Endothelial cell of umbilical vein (primary cell): Measurements from ENCODE around the gene MATN4. TPM values are rescaled to one million over a fixed set of nuclear protein-coding genes. Genes with fewer than 3 reads are reported as not detected.

Experiments used
- BruUV-seq: library from RNA; stranded (reverse); fragments of 400-500 nt; replicated peaks from 2 replicates; lab custom pipeline; 2021; lab: Mats Ljungman, UMichigan
- CTCF ChIA-PET: fragments of 300-600, 350-600 bp; sonication (Branson Sonifier 250); formaldehyde crosslinking; loops from one replicate; lab custom pipeline; 2021; ENCODE audit warnings: antibody characterized with exemption, inconsistent platforms; lab: Charles Lee
- POLR2A ChIA-PET: fragments of 300-600, 350-600 bp; sonication (Branson Sonifier 250); formaldehyde crosslinking; loops from one replicate; lab custom pipeline; 2021; ENCODE audit warnings: antibody characterized with exemption, inconsistent platforms; lab: Charles Lee
- DNase-seq: peaks from one replicate; pipeline ENCODE4 v3.0.0-alpha.2; 2011; ENCODE audit warnings: low read depth, low spot score
- FAIRE-seq: peaks from 2 replicates; lab custom pipeline; 2011; peaks lifted over from hg19 to GRCh38; lab: Jason Lieb, UNC
- H2AFZ ChIP-seq: 2 replicates; pipeline ENCODE4 v1.6.0; 2012; ENCODE audit warnings: low read depth, low read length, control low read depth, inconsistent platforms
- H3K27ac ChIP-seq: 2 replicates; pipeline ENCODE4 v1.5.1; 2011; ENCODE audit warnings: low read depth, mild to moderate bottlenecking, control low read depth, low read length, moderate library complexity; ENCODE audit not compliant: insufficient read depth
- H3K27me3 ChIP-seq, 2 experiments: 2 replicates each; pipeline versions ENCODE4 v1.6.0 to v1.6.1; 2011; ENCODE audit warnings: low read length in 2 of 2, mixed read lengths in 1 of 2; ENCODE audit not compliant: control insufficient read depth in 2 of 2, insufficient read depth in 2 of 2
- H3K36me3 ChIP-seq, 2 experiments: 2 replicates in 1 of 2; 3 replicates in 1 of 2; pipeline ENCODE4 v1.5.1; 2011; ENCODE audit warnings: low read length in 2 of 2, mild to moderate bottlenecking in 1 of 2, moderate library complexity in 1 of 2; ENCODE audit not compliant: control insufficient read depth in 2 of 2, insufficient read depth in 2 of 2; ENCODE audit errors: extremely low read depth in 1 of 2
- H3K4me1 ChIP-seq: 3 replicates; pipeline ENCODE4 v1.5.1; 2011; ENCODE audit warnings: mild to moderate bottlenecking, low read length; ENCODE audit not compliant: control insufficient read depth, insufficient read depth; ENCODE audit errors: extremely low read depth
- H3K4me2 ChIP-seq: 2 replicates; pipeline ENCODE4 v1.6.1; 2011; ENCODE audit warnings: low read length, control low read depth, mixed read lengths; ENCODE audit not compliant: insufficient read depth
- H3K4me3 ChIP-seq, 3 experiments: fragments of 200-600 bp in 1 of 3; sonication (generic), shearing (Covaris generic) in 1 of 3; replicated peaks in 1 of 3; 2 replicates each; pipeline ENCODE4 v1.5.1; 2011 to 2016; ENCODE audit warnings: control low read depth in 3 of 3, low read length in 3 of 3, mild to moderate bottlenecking in 2 of 3, inconsistent platforms in 1 of 3, low read depth in 1 of 3, moderate library complexity in 1 of 3; ENCODE audit not compliant: insufficient read depth in 1 of 3
- H3K79me2 ChIP-seq: 2 replicates; pipeline ENCODE4 v1.6.0; 2012; ENCODE audit warnings: low read length, inconsistent platforms; ENCODE audit not compliant: control insufficient read depth, insufficient read depth
- H3K9ac ChIP-seq: replicated peaks from 2 replicates; pipeline ENCODE3; 2011; ENCODE audit warnings: low read length, control low read depth; ENCODE audit not compliant: insufficient read depth; ENCODE audit errors: extremely low read depth
- H3K9me1 ChIP-seq: replicated peaks from 3 replicates; pipeline ENCODE4 v1.6.0; 2011; ENCODE audit warnings: mild to moderate bottlenecking, low read length; ENCODE audit not compliant: control insufficient read depth, insufficient read depth; ENCODE audit errors: extremely low read depth
- H3K9me3 ChIP-seq: replicated peaks from 2 replicates; pipeline ENCODE4 v1.5.1; 2012; ENCODE audit warnings: low read length, inconsistent platforms; ENCODE audit not compliant: control insufficient read depth, insufficient read depth
- H4K20me1 ChIP-seq: replicated peaks from 2 replicates; pipeline ENCODE3; 2011; ENCODE audit warnings: mild to moderate bottlenecking, low read length; ENCODE audit not compliant: control insufficient read depth, insufficient read depth; ENCODE audit errors: extremely low read depth
- EZH2 ChIP-seq: IDR thresholded peaks from 2 replicates; pipeline ENCODE4 v1.6.1; 2012; ENCODE audit warnings: borderline replicate concordance, low read depth, mild to moderate bottlenecking, moderate library complexity, low read length, inconsistent platforms; ENCODE audit not compliant: severe bottlenecking
- FOS ChIP-seq: IDR thresholded peaks from 2 replicates; pipeline ENCODE4 v1.6.1; 2011; ENCODE audit warnings: mild to moderate bottlenecking, low read length, moderate library complexity, borderline replicate concordance; ENCODE audit not compliant: insufficient read depth
- GATA2 ChIP-seq: IDR thresholded peaks from 2 replicates; pipeline ENCODE4 v1.7.0; 2011; ENCODE audit warnings: low read depth, mild to moderate bottlenecking, moderate library complexity, mixed read lengths, low read length; ENCODE audit not compliant: insufficient read length, insufficient read depth
- JUN ChIP-seq: IDR thresholded peaks from 2 replicates; pipeline ENCODE4 v1.6.1; 2011; ENCODE audit warnings: borderline replicate concordance, low read depth; ENCODE audit not compliant: insufficient read length, insufficient read depth
- MYC ChIP-seq: IDR thresholded peaks from one replicate; pipeline ENCODE4 v1.6.1; 2011; ENCODE audit warnings: mild to moderate bottlenecking, low read depth, low read length
- POLR2A ChIP-seq: IDR thresholded peaks from 2 replicates; pipeline ENCODE4 v1.6.1; 2012; ENCODE audit warnings: low read depth, mild to moderate bottlenecking, control low read depth, low read length
- POLR2AphosphoS5 ChIP-seq: IDR thresholded peaks from 2 replicates; pipeline ENCODE4 v1.6.1; 2012; ENCODE audit warnings: low read depth, mild to moderate bottlenecking, control low read depth, low read length, moderate library complexity; ENCODE audit not compliant: insufficient read depth
- dilution Hi-C: fragments of 300-500 bp; cut with MboI; formaldehyde crosslinking; loops from one replicate; pipeline ENCODE4 v1.15.0; 2019; ENCODE audit warnings: low sequenced_read_pairs; ENCODE audit not compliant: extremely low pct_ligation_motif_present
- intact Hi-C: fragments of 100-400 bp; cut with micrococcal nuclease; formaldehyde crosslinking; loops from one replicate; pipeline ENCODE4 v1.10.0; 2022
- polyA plus RNA-seq, 4 experiments: library from polyadenylated mRNA; depleted of rRNA in 3 of 4; stranded (reverse) in 3 of 4; unstranded in 1 of 4; fragments of >200 nt; gene quantifications; 2 replicates each; pipeline versions ENCODE4 v1.2.1 to v1.2.3, GENCODE V29; 2011 to 2012; ENCODE audit warnings: missing spikeins in 1 of 4
- total RNA-seq: library from RNA; stranded (reverse); gene quantifications from 2 replicates; pipeline ENCODE4 v1.2.3, GENCODE V29; 2021
- TF ChIP-seq, protein P1 (sequence below), 2 donors: IDR thresholded peaks; 1 replicate in 1 of 2; 2 replicates in 1 of 2; pipeline ENCODE4 v1.5.1; 2011; ENCODE audit warnings: low read length in 2 of 2, mild to moderate bottlenecking in 2 of 2, moderate library complexity in 2 of 2, control low read depth in 1 of 2, inconsistent platforms in 1 of 2, low read depth in 1 of 2; ENCODE audit not compliant: insufficient read depth in 1 of 2; ENCODE audit errors: extremely low read depth in 1 of 2
- TF ChIP-seq, protein P2 (sequence below): IDR thresholded peaks from 2 replicates; pipeline ENCODE4 v1.6.1; 2011; ENCODE audit not compliant: insufficient read depth, insufficient read length

MATN4 gene
- total and polyA plus RNA-seq, 2 donors (not counting 3 experiments of a cell fraction or from before 2014, with no cell fraction given): 0.10 TPM; not detected in 1

DNA sequence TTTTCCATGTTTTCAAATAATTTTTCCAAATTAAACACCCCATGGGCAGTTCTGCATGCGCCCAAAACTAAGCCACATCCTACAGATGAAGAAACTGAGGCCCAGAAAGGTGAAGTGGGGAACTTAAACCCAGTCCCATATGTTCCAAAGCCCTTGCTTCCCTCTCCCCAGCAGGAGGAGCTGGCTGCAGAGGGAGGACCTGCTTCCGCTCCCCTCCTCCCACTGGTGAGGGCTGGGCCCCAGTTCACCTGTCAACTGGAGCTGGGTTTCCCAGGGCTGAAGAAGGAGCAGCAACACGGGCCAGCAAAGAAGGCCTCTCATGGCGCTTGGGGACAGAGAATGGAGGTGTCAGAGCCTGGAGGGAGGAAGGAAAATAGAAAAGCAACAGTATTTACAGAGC lies 2.8 kb downstream of the MATN4 start:
- no peak overlapping the region for H3K4me2 ChIP-seq
- dilution Hi-C loops (no loop called here), intact Hi-C loops (no loop called here)
- no peak overlapping the region for H3K27ac ChIP-seq
- H3K36me3 ChIP-seq: no peaks in the 10 kb centered on the region
- no peaks in the 10 kb centered on the region for H3K9me3 ChIP-seq
- BruUV-seq: no TSS peak
- H2AFZ ChIP-seq: no peak overlapping the region
- no peaks in the 10 kb centered on the region for H3K79me2 ChIP-seq
- no peak for FAIRE-seq
- H3K4me3 ChIP-seq: no peak overlapping the region
- ChIA-PET POLR2A (interaction anchor here (0.6 kb wide), 1 partner anchor 18 kb away, joined by 5 read pairs; no protein-coding TSS in a partner anchor), CTCF (interaction anchor here (0.6 to 1.2 kb wide), 5 partner anchors 11 to 466 kb away, joined by 3 to 12 read pairs (median 8); no protein-coding TSS in a partner anchor)
- H3K4me1 ChIP-seq: no peaks in the 10 kb centered on the region
- no peaks in the 10 kb centered on the region for H4K20me1 ChIP-seq
- H3K9me1 ChIP-seq: no peaks in the 10 kb centered on the region
- no peak overlapping the region for H3K9ac ChIP-seq
- H3K27me3 ChIP-seq: peaks cover 15 to 26% of the 10 kb centered on the region in 2 experiments
- no peak for DNase-seq
- TF ChIP-seq MYC: no peak
- TF ChIP-seq, protein P1, sequence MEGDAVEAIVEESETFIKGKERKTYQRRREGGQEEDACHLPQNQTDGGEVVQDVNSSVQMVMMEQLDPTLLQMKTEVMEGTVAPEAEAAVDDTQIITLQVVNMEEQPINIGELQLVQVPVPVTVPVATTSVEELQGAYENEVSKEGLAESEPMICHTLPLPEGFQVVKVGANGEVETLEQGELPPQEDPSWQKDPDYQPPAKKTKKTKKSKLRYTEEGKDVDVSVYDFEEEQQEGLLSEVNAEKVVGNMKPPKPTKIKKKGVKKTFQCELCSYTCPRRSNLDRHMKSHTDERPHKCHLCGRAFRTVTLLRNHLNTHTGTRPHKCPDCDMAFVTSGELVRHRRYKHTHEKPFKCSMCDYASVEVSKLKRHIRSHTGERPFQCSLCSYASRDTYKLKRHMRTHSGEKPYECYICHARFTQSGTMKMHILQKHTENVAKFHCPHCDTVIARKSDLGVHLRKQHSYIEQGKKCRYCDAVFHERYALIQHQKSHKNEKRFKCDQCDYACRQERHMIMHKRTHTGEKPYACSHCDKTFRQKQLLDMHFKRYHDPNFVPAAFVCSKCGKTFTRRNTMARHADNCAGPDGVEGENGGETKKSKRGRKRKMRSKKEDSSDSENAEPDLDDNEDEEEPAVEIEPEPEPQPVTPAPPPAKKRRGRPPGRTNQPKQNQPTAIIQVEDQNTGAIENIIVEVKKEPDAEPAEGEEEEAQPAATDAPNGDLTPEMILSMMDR (IDR thresholded peaks at IDR 0.05; ENCODE audit: extremely low read depth in 1 of 2, insufficient read depth in 1 of 2, low read depth in 1 of 2, low read length in 2 of 2): no peak
- TF ChIP-seq JUN: no peak
- TF ChIP-seq EZH2: no peak
- TF ChIP-seq POLR2A: no peak
- TF ChIP-seq, protein P2, sequence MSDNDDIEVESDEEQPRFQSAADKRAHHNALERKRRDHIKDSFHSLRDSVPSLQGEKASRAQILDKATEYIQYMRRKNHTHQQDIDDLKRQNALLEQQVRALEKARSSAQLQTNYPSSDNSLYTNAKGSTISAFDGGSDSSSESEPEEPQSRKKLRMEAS: no peak
- TF ChIP-seq POLR2AphosphoS5: no peak
- no peak for TF ChIP-seq FOS
- TF ChIP-seq GATA2: no peak
